K562 (cell line): ENCODE results near the gene ZFP62. TPM values are rescaled to one million over a fixed set of nuclear protein-coding genes. Genes with fewer than 3 reads are reported as not detected.

ENCODE experiments used
- BACH1 ChIP-seq: fragments of 200-800 bp; sonication (Bioruptor generic); IDR thresholded peaks from 2 replicates; pipeline ENCODE4 v1.6.1; 2016; ENCODE audit warnings: missing genetic modification characterization, missing compliant biosample characterization
- DACH1 ChIP-seq: fragments of 450-650 bp; IDR thresholded peaks from 2 replicates; pipeline ENCODE4 v1.6.1; 2018; ENCODE audit not compliant: partially characterized antibody
- FIP1L1 ChIP-seq: fragments of 200-400 bp; formaldehyde crosslinking; IDR thresholded peaks from 2 replicates; pipeline ENCODE4 v1.6.1; 2018; ENCODE audit warnings: mild to moderate bottlenecking, low read depth, low read length; ENCODE audit not compliant: poor library complexity, severe bottlenecking
- FOS ChIP-seq: IDR thresholded peaks from 3 replicates; pipeline ENCODE4 v1.6.1; 2011; ENCODE audit not compliant: insufficient read length; ENCODE audit errors: extremely low read depth
- FOXJ2 ChIP-seq: fragments of 200-800 bp; sonication (Bioruptor generic); IDR thresholded peaks from 2 replicates; pipeline ENCODE4 v1.6.1; 2016; ENCODE audit warnings: missing genetic modification characterization, missing compliant biosample characterization
- HMBOX1 ChIP-seq: sonication (generic); IDR thresholded peaks from 2 replicates; pipeline ENCODE4 v1.6.1; 2016
- HMGXB4 ChIP-seq: sonication (generic); formaldehyde crosslinking; IDR thresholded peaks from 2 replicates; pipeline ENCODE4 v1.8.1; 2023; ENCODE audit warnings: mild to moderate bottlenecking, missing genetic modification reagents
- HNRNPH1 ChIP-seq: fragments of 200-400 bp; formaldehyde crosslinking; optimal IDR thresholded peaks from 2 replicates; pipeline ENCODE3; 2017; ENCODE audit warnings: low read depth, mild to moderate bottlenecking, low read length, moderate library complexity
- MECOM ChIP-seq: fragments of 250-450 bp; sonication (Bioruptor Pico); IDR thresholded peaks from 2 replicates; pipeline ENCODE4 v1.8.0; 2022; ENCODE audit warnings: inconsistent platforms
- RNF2 ChIP-seq: sonication (generic); IDR thresholded peaks from 2 replicates; pipeline ENCODE4 v1.6.1; 2016
- SFPQ ChIP-seq: fragments of 200-400 bp; formaldehyde crosslinking; IDR thresholded peaks from 2 replicates; pipeline ENCODE4 v1.6.1; 2017; ENCODE audit warnings: mild to moderate bottlenecking, low read depth, low read length, moderate library complexity
- polyA plus RNA-seq, 8 experiments: library from polyadenylated mRNA; depleted of rRNA in 4 of 8; stranded (reverse) in 5 of 8; unstranded in 3 of 8; fragments of >200 nt; fragmentation: Nextera tagmentation in 2 of 8; fragmentation: Illumina TruSeq in 1 of 8; extraction: Ambion mirVana in 2 of 8; extraction: Trizol in 1 of 8; gene quantifications; 2 replicates each; pipeline versions ENCODE4 v1.2.1 to v1.2.3, GENCODE V29; 2011 to 2014; ENCODE audit warnings: inconsistent platforms in 1 of 8, missing spikeins in 1 of 8
- total RNA-seq, 7 experiments: library from RNA; depleted of rRNA in 6 of 7; stranded (reverse); fragments of >200 nt in 6 of 7; fragmentation: Illumina TruSeq in 2 of 7; extraction: Trizol in 2 of 7; gene quantifications; 2 replicates each; pipeline versions ENCODE4 v1.2.1 to v1.2.3, GENCODE V29; 2011 to 2021; ENCODE audit warnings: low replicate concordance in 1 of 7

The ZFP62 gene
- total and polyA plus RNA-seq, 9 of the 15 experiments (the other 6 are each of a cell fraction or from before 2014, with no cell fraction given): 12.2 to 37.5 (median 25.0) TPM

- no peak for TF ChIP-seq SFPQ
- no peak for TF ChIP-seq FIP1L1
- TF ChIP-seq MECOM (CRISPR knock-in tag): no peak
- 0 out of 2 replicates have a peak, but pooled peaks have one; percentile 33 for TF ChIP-seq HMBOX1
- TF ChIP-seq HNRNPH1: no peak
- no peak for TF ChIP-seq RNF2
- 0 out of 2 replicates have a peak, but pooled peaks have one; percentile 13 for TF ChIP-seq BACH1 (tag)
- no peak for TF ChIP-seq FOXJ2 (tag)
- no peak for TF ChIP-seq HMGXB4 (CRISPR knock-in tag)
- TF ChIP-seq FOS: no peak
- TF ChIP-seq DACH1: no peak
These were observed 53.2 kb downstream of the ZFP62 start (continued) for GRCh38 chr5:180807654-180808414.
